ENCODE data around the gene ELL. TPM values are rescaled to one million over a fixed set of nuclear protein-coding genes. Genes with fewer than 3 reads are reported as not detected.
A peak's percentile ranks its signal among the peaks of the same experiment; 100 is the strongest.

Gene ELL
- total RNA-seq, 1 experiment from 2014 or later, result 17.3 TPM

GRCh38 chr19:18520848-18521691 is 800 bp downstream of the ELL start:
- Mint-ChIP-seq H3K9me3 (no peaks in the 10 kb centered on the region), H3K27me3 (ENCODE audit: low read depth) (no peaks in the 10 kb centered on the region), H3K4me3 (peak overlapping the region; percentile 81), H3K4me1 (peaks cover 7% of the 10 kb centered on the region), H3K27ac (peak overlapping the region; percentile 87), H3K36me3 (no peaks in the 10 kb centered on the region)
- TF ChIP-seq, protein P1, sequence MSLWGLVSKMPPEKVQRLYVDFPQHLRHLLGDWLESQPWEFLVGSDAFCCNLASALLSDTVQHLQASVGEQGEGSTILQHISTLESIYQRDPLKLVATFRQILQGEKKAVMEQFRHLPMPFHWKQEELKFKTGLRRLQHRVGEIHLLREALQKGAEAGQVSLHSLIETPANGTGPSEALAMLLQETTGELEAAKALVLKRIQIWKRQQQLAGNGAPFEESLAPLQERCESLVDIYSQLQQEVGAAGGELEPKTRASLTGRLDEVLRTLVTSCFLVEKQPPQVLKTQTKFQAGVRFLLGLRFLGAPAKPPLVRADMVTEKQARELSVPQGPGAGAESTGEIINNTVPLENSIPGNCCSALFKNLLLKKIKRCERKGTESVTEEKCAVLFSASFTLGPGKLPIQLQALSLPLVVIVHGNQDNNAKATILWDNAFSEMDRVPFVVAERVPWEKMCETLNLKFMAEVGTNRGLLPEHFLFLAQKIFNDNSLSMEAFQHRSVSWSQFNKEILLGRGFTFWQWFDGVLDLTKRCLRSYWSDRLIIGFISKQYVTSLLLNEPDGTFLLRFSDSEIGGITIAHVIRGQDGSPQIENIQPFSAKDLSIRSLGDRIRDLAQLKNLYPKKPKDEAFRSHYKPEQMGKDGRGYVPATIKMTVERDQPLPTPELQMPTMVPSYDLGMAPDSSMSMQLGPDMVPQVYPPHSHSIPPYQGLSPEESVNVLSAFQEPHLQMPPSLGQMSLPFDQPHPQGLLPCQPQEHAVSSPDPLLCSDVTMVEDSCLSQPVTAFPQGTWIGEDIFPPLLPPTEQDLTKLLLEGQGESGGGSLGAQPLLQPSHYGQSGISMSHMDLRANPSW (CRISPR knock-in tag; conservative IDR thresholded peaks at IDR 0.05; ENCODE audit: low read depth), result no peak
- TF ChIP-seq GTF2I (CRISPR knock-in tag; conservative IDR thresholded peaks at IDR 0.05), result no peak
- TF ChIP-seq, protein P2, sequence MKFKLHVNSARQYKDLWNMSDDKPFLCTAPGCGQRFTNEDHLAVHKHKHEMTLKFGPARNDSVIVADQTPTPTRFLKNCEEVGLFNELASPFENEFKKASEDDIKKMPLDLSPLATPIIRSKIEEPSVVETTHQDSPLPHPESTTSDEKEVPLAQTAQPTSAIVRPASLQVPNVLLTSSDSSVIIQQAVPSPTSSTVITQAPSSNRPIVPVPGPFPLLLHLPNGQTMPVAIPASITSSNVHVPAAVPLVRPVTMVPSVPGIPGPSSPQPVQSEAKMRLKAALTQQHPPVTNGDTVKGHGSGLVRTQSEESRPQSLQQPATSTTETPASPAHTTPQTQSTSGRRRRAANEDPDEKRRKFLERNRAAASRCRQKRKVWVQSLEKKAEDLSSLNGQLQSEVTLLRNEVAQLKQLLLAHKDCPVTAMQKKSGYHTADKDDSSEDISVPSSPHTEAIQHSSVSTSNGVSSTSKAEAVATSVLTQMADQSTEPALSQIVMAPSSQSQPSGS (CRISPR knock-in tag; IDR thresholded peaks at IDR 0.05; ENCODE audit: borderline replicate concordance, low read depth), result no peak
- TF ChIP-seq ETV6 (CRISPR knock-in tag; IDR thresholded peaks at IDR 0.05), result no peak
- TF ChIP-seq USF2 (CRISPR knock-in tag; IDR thresholded peaks at IDR 0.05), result no peak
- TF ChIP-seq, protein P3, sequence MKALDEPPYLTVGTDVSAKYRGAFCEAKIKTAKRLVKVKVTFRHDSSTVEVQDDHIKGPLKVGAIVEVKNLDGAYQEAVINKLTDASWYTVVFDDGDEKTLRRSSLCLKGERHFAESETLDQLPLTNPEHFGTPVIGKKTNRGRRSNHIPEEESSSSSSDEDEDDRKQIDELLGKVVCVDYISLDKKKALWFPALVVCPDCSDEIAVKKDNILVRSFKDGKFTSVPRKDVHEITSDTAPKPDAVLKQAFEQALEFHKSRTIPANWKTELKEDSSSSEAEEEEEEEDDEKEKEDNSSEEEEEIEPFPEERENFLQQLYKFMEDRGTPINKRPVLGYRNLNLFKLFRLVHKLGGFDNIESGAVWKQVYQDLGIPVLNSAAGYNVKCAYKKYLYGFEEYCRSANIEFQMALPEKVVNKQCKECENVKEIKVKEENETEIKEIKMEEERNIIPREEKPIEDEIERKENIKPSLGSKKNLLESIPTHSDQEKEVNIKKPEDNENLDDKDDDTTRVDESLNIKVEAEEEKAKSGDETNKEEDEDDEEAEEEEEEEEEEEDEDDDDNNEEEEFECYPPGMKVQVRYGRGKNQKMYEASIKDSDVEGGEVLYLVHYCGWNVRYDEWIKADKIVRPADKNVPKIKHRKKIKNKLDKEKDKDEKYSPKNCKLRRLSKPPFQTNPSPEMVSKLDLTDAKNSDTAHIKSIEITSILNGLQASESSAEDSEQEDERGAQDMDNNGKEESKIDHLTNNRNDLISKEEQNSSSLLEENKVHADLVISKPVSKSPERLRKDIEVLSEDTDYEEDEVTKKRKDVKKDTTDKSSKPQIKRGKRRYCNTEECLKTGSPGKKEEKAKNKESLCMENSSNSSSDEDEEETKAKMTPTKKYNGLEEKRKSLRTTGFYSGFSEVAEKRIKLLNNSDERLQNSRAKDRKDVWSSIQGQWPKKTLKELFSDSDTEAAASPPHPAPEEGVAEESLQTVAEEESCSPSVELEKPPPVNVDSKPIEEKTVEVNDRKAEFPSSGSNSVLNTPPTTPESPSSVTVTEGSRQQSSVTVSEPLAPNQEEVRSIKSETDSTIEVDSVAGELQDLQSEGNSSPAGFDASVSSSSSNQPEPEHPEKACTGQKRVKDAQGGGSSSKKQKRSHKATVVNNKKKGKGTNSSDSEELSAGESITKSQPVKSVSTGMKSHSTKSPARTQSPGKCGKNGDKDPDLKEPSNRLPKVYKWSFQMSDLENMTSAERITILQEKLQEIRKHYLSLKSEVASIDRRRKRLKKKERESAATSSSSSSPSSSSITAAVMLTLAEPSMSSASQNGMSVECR (CRISPR knock-in tag; IDR thresholded peaks at IDR 0.05; ENCODE audit: borderline replicate concordance), result no peak
- DNase-seq (ENCODE audit: low spot score), result peak; percentile 42
- ChIA-PET CTCF (interaction anchor here (0.5 to 5.0 kb wide), 36 partner anchors 10 to 629 kb away, joined by 3 to 55 read pairs (median 6); partner anchors contain the start of genes COPE, DDX49, KXD1 and UBA52), POLR2A (interaction anchor here (1.3 kb wide), 1 partner anchor 50 kb away, joined by 3 read pairs; the partner anchor contains the start of gene UBA52)
- no peak for ATAC-seq

- Mint-ChIP-seq H3K4me1 (peaks cover 7% of the 10 kb centered on the region), H3K9me3 (no peaks in the 10 kb centered on the region), H3K27me3 (ENCODE audit: low read depth) (no peaks in the 10 kb centered on the region), H3K4me3 (peak overlapping the region; percentile 81), H3K36me3 (no peaks in the 10 kb centered on the region), H3K27ac (no peak overlapping the region)
- ATAC-seq (no peak), DNase-seq (ENCODE audit: low spot score) (peak; percentile 67)
- POLR2A ChIA-PET, result interaction anchor here (0.7 to 1.3 kb wide), 2 partner anchors 51 to 69 kb away, joined by 3 to 4 read pairs; partner anchors contain the start of genes REX1BD and UBA52
- TF ChIP-seq TEAD1 (CRISPR knock-in tag; IDR thresholded peaks at IDR 0.05) (0 out of 2 replicates have a peak, but pooled peaks have one; percentile 10), TP53 (CRISPR knock-in tag; IDR thresholded peaks at IDR 0.05) (no peak), PRDM15 (CRISPR knock-in tag; IDR thresholded peaks at IDR 0.05) (no peak)
- CTCF ChIA-PET, result interaction anchor here (0.5 to 5.0 kb wide), 36 partner anchors 10 to 399 kb away, joined by 3 to 55 read pairs (median 6); partner anchors contain the start of genes COPE, DDX49, KXD1 and TMEM59L
Measured at GRCh38 chr19:18519962-18520847, 1.7 kb downstream of the ELL start.
